ENCODE results near the gene PDE4B.
"Not testable (repeated sequence)": the region's sequence is repeated elsewhere in the genome, so short reads cannot be mapped to it uniquely, and the experiment has no call there.

The PDE4B gene

DNA sequence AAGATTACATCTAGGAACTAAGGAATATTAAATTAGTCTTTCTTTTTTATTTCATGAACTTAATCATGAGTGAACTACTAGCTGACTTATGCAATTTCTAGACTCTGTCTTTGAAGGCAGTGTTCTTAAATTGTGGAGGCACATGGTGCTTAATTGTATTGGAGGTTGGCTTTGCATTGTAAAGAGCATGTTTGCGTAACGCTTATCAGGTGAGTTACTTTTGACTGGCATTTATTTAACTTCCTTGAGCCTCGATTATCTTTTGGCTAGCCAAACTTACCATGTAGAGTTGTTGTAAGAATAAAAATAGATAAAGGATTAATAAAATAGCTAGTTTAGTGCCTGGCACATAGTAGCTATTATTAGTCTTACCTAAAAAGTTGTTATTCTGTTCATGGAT is 262.4 kb downstream of the PDE4B start:
- DNase-seq (ENCODE audit: low spot score): no peak

GRCh38 chr1:66057448-66057847 is 264.8 kb downstream of the PDE4B start:
- DNase-seq (ENCODE audit: low spot score): not testable (repeated sequence)

GRCh38 chr1:66058558-66058957 is 265.9 kb downstream of the PDE4B start:
- no peak for DNase-seq (ENCODE audit: low spot score)

- not testable (repeated sequence) for DNase-seq (ENCODE audit: low spot score)
Measured at GRCh38 chr1:66067219-66067618, 274.5 kb downstream of the PDE4B start.

GRCh38 chr1:66069976-66070876 is 277.5 kb downstream of the PDE4B start:
- no peak for DNase-seq (ENCODE audit: low spot score)

GRCh38 chr1:66073388-66073787 is 280.7 kb downstream of the PDE4B start:
- no peak for DNase-seq (ENCODE audit: low spot score)

DNA sequence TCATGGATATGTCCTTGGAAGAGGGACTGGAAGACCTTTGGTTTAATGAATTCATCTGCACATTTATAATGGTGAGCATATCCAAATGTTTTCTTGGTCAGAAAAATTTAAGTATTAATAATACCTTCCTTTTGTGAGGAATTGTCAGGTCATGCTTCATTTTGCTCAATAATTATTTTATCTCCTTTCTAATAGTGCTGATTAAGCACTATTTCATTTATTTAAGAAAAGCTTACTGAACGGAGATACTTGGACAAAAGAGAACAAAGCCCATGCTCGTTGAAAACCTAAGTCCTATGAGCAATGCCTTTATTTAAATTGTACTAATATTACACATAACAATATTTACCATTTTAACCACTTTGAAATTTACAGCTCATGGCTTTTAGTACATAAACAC is 281.5 kb downstream of the PDE4B start:
- DNase-seq (ENCODE audit: low spot score): no peak

GRCh38 chr1:66078412-66078811 is 285.7 kb downstream of the PDE4B start:
- DNase-seq (ENCODE audit: low spot score): no peak

GRCh38 chr1:66083003-66083402 is 290.3 kb downstream of the PDE4B start:
- no peak for DNase-seq (ENCODE audit: low spot score)

DNA sequence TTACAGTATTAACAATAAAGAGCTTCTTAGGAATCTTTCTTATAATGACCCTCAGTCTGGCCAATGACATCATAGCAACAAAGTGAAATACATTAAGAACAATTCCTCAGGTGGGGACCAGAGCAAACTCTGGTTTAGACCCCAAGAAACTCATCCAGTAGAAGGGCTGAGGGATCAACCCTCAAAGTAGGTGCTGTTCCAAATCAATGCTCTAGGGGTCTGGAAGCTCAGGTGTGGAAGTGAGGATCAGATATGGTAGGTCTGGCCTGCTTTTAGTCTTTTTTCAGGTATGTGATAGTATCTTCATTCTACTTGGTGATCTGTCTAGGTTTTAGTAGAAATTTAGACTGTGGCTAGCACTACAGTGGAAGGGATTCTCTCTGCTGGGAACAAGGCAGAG is 291.7 kb downstream of the PDE4B start:
- DNase-seq (ENCODE audit: low spot score): no peak

DNA sequence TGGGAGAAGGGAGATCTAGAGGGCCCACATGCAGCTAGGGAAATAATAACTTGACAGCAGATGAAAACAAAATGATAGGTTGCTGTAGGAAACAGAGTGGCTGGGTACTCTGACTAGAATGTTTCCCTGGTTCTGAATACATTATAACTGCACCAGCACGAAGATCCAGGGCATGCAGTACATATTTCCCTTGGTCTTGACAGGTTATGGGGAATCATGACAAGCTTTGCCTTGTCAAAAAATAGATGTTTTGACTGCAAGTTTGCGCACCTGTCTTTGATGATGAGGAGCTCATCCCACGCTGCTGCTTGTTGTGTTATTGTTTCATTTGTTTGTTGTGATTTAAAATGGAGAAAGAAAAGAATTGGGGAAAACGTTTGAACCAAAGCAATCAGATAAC is 292.9 kb downstream of the PDE4B start:
- no peak for DNase-seq (ENCODE audit: low spot score)

- DNase-seq (ENCODE audit: low spot score): no peak
Measured at GRCh38 chr1:66088787-66089186, 296.1 kb downstream of the PDE4B start.

GRCh38 chr1:66090859-66091457 is 298.3 kb downstream of the PDE4B start:
- no peak for DNase-seq (ENCODE audit: low spot score)

DNA sequence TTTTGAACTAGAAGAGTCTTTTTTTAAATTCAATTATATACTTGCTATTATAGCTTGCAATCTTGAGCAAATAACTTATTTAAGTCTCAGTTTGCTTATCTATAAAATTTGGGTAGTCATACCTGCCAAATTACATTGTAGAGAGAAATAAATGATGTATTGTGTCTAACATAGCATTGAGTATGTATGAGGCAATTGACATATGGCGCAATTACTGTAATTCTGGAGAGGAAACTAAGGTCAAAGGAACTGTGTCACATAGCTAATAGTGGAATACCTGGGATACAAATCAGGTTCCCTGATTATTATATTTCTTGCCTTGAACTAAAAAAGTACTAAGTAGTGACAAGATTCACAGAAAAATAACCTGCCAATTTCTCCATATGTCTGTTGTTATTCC is 302.5 kb downstream of the PDE4B start:
- DNase-seq (ENCODE audit: low spot score): no peak

- DNase-seq (ENCODE audit: low spot score): not testable (repeated sequence)
Measured at GRCh38 chr1:66100959-66101358, 308.3 kb downstream of the PDE4B start.

DNA sequence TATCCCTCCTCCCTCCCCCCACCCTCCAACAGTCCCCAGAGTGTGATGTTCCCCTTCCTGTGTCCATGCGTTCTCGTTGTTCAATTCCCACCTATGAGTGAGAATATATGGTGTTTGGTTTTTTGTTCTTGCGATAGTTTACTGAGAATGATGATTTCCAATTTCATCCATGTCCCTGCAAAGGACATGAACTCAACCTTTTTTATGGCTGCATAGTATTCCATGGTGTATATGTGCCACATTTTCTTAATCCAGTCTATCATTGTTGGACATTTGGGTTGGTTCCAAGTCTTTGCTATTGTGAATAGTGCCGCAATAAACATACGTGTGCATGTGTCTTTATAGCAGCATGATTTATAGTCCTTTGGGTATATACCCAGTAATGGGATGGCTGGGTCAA is 311.4 kb downstream of the PDE4B start:
- DNase-seq (ENCODE audit: low spot score): not testable (repeated sequence)

GRCh38 chr1:66108624-66109023 is 315.9 kb downstream of the PDE4B start:
- DNase-seq (ENCODE audit: low spot score): no peak

DNA sequence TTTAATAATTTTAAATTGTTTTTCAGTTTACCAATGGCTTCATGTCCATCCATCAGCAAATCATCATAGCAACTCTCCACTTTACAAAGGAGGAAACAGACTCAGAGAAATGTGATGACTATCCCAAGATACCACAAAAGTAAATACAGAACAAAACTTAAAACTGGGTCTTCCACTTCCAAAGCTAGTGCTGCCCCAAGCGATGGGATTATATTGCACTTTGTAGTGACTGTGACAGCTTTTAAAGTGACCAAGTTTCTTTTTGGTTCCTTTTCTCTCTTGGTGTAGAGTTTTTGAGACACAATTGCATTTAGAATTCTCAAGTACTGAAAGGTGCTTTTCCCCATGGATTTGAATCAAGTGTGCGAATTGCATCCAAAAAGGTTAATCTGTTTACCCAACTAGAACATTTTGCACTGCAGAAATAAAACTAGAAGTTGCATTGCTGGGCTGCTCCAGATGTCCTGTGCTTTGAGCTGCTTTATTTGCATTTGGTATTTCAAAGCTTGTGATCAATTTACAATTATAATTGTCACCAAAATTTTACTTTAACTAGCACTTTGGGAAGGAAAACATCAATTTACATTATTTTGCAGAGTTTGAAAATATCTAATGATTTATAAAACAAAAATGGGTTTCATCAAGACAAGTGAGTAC is 320.2 kb downstream of the PDE4B start:
- no peak for DNase-seq (ENCODE audit: low spot score)

- DNase-seq (ENCODE audit: low spot score): no peak
Measured at GRCh38 chr1:66119148-66119547, 326.5 kb downstream of the PDE4B start.

DNA sequence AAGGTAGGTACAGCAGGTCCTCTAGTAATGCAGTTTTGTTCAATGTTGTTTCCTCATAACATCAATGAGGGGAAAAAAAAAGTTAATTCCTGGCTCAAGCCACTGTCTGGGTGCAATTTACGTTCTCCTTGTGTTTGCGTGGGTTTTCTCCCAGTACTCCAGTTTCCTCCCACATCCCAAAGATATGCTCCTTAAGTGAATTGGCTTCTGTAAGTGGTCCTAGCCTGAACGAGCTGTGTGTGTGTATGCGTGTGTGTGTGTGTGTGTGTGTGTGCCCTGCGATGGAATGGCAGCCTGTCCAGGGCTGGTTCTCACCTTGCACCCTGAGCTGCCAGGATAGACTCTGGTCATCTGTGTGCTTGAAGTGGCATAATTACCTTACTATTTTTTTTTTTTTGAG is 332.0 kb downstream of the PDE4B start:
- DNase-seq (ENCODE audit: low spot score): no peak

GRCh38 chr1:66128641-66129040 is 335.9 kb downstream of the PDE4B start:
- DNase-seq (ENCODE audit: low spot score): not testable (repeated sequence)

DNA sequence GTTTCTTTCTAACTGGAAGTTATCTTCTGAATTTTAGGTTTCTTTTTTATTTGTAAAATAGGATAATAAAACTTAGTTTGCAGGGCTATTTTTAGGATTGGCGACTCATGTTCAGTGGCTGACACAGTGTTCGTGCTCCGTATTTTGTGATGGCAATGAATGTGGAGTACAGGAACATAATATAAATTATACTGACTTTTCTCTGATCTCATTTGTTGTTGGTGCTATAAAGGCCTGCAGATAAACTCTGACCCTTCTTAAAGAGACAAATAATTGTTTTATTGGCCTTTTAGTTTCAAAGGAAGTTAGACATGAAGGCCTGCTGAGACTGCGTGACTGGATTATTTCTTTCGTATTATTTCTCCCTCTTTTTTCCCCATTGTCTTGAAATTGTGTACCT is 339.6 kb downstream of the PDE4B start:
- DNase-seq (ENCODE audit: low spot score): no peak

GRCh38 chr1:66134004-66134403 is 341.3 kb downstream of the PDE4B start:
- DNase-seq (ENCODE audit: low spot score): no peak

All from CD4-positive, alpha-beta T cell treated with Interleukin-6 at 100 ng/mL for 8 hours (primary cell).